Measurements from ENCODE around the gene JUND. TPM values are rescaled to one million over a fixed set of nuclear protein-coding genes. Genes with fewer than 3 reads are reported as not detected.

Gene JUND
- total RNA-seq, 2 experiments from 2014 or later: 366 to 394 TPM

DNA sequence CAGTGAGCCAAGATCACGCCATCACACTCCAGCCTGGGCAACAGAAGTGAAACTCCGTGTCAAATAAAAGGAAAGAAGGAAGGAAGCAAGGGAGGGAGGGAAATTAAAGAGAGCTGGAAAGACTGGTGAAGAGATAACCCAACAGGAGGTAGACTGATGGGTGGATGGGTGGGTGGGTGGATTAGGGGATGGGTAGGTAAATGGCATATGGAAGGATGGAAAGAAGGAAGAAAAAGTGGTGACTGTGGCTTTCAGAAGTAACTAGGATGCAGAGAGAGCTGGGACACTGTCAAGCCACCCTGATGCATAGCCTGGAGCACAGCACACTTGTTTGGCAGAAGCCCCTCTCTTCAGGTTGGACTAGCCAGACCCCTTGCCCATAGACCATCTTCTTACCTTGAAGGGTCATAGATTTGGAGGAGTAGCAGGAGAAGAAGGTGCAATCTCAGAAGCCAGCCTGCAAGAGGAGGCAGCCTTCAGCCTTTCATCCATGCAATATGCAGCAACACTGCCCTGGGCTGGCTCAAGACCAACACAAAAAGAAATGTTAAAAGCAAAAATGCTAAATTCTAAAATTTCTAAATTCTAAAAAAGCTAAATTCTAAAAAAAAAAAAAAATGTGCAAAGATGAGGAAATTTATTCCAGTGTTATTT, 12.2 kb downstream of the JUND start:
- Mint-ChIP-seq H3K4me1 (peaks cover 11% of the 10 kb centered on the region), H3K27me3 (no peaks in the 10 kb centered on the region), H3K9me3 (no peaks in the 10 kb centered on the region), H3K27ac (no peak overlapping the region), H3K4me3 (no peak overlapping the region), H3K36me3 (peaks cover 7% of the 10 kb centered on the region)
- ATAC-seq (ENCODE audit: low read depth) (no peak), DNase-seq (no peak)
- POLR2A ChIA-PET: interaction anchor here (0.7 to 1.8 kb wide), 3 partner anchors 13 to 76 kb away, joined by 3 to 6 read pairs (median 4); partner anchors contain the start of gene JUND

DNA sequence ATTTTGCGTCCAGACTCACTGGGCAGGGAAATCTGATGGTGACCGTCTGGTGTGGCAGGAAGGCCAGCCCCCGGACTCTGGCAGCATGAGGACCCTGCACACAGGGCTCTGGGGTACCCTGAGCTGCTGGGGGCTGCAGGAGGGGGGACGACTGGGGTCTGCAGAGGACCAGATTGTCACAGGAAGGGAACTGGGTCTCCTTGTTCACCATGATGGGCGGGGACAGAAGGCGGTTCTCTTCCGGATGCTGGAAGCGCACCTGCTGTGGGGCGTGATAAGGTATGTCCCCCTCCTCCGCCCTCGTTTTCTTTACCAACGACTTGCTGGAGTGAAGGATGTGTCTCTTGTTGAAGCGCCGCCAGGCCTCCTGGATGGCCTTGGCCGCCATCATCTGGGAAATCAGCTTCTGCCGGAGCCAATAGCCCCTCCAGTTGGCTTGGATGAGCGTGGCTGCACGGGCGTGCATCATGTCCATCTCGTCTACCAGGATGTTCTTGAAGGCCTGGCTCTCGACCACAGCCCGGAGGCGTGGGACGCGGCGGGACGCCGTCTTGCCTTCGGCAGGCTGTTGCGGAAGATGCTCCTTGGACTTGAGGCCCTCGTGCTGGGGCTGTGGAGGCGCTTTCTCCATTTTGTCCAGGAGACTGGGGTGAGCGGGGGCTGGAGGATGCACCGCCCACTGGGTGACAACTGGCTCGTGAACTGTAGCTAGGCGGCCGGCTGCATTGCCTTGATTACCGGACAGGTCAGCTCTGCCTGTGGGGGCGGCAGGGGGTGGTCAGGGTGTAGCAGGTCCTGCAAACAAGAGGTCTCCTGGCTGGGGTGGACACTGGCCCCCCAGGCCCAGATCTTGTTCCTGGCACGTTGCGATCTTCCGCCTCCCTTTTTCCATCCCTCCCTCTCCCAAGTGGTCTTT, 14.4 kb downstream of the JUND start:
- Mint-ChIP-seq H3K27me3 (no peaks in the 10 kb centered on the region), H3K4me1 (peaks cover 9% of the 10 kb centered on the region), H3K4me3 (no peak overlapping the region), H3K27ac (no peak overlapping the region), H3K9me3 (no peaks in the 10 kb centered on the region), H3K36me3 (peaks cover 5% of the 10 kb centered on the region)
- ATAC-seq (ENCODE audit: low read depth) (no peak), DNase-seq (no peak)
- POLR2A ChIA-PET: no interaction called here

DNA sequence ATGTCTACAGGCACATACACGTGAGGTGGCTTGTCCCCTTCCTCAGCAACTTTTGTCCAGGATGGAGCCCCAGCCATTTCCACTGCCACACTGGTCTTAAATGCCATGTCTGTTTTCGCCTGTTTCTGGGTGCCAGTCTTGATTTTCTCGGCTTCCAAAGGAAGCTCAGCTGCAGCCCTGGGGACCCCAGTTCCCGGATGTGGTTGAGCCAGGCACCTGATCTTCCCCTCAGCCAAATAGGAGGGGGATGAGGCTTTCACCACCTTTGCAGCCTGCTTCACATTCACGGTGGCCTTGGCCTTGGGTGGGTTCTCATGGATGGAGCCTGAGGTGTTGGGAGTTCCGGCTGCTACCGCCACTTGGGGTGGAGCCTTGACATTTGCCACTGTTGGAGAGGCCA, 15.8 kb downstream of the JUND start:
- ATAC-seq (ENCODE audit: low read depth) (no peak), DNase-seq (no peak)
- Mint-ChIP-seq H3K9me3 (no peaks in the 10 kb centered on the region), H3K27ac (no peak overlapping the region), H3K27me3 (no peaks in the 10 kb centered on the region), H3K36me3 (peaks cover 5% of the 10 kb centered on the region), H3K4me1 (peaks cover 7% of the 10 kb centered on the region), H3K4me3 (no peak overlapping the region)
- POLR2A ChIA-PET: no interaction called here

DNA sequence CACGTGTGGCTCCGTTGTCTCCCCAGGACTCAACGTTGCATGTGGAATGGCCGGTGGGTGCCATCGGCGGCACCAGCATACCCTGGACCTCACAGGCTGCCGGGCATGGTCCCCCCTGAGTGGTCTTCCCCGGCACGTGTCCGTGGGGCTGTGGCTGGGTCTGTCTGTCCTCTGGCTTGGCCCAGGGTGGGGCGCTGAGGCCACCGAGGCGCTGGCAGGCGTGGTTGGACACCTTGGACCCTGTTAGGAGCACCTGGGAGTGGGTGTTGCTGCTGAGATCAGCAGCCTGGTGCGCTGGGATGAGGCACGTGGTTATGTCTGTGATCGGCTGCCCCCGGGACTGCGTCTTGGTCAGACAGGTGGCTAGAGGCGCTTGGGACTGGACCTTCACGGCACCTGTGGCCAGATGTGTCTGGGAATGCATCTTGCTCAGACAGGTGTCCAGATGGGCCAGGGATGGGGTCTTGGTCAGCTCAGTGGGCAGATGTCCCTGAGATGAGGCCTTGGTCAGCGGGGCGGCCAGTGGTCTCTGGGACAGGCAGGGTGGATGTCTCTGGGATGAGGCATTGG, 16.4 kb downstream of the JUND start:
- Mint-ChIP-seq H3K4me3 (no peak overlapping the region), H3K36me3 (peaks cover 5% of the 10 kb centered on the region), H3K27me3 (no peaks in the 10 kb centered on the region), H3K4me1 (peaks cover 7% of the 10 kb centered on the region), H3K27ac (no peak overlapping the region), H3K9me3 (no peaks in the 10 kb centered on the region)
- POLR2A ChIA-PET: no interaction called here
- no peak for ATAC-seq (ENCODE audit: low read depth)
- DNase-seq: no peak

DNA sequence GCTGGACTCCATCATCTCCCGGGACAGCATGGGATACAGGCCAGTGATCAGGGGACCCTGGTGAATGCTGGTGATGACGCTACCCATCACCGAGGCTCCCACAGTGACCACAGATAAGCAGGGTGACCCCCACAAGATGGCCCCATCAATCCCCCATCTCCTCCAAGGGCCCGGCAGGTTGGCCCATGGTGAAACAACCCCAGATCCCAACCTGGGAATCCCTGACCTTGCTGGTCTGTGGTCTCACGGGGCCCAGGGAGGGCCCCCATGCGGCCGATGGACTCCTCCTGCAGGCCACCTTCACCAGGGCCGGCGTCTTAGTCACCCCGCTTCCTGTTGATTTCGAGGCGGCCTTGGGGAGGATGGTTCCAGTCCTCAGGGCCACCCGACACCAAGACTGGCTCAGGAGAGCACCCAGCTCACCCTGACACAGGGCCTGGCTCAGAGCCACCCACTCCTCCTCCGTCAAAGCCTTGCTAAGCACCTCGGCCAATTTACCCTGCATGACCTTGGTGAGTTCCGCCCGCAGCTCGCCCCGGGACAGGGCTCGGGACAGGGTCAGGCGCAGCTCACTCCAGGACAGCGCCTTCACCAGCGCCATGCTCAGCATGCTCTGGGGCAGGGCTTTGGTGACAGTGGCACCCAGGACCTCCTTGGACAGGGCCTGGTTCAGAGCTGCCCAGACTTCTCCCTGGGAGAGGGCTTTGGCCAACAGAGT, 17.1 kb downstream of the JUND start:
- H3K4me1 Mint-ChIP-seq: peaks cover 7% of the 10 kb centered on the region
- DNase-seq (peak; percentile 28), ATAC-seq (ENCODE audit: low read depth) (no peak)
- no peak overlapping the region for H3K27ac Mint-ChIP-seq
- no peaks in the 10 kb centered on the region for H3K9me3 Mint-ChIP-seq
- no peak overlapping the region for H3K4me3 Mint-ChIP-seq
- H3K36me3 Mint-ChIP-seq: peaks cover 5% of the 10 kb centered on the region
- POLR2A ChIA-PET: no interaction called here
- no peaks in the 10 kb centered on the region for H3K27me3 Mint-ChIP-seq

- Mint-ChIP-seq H3K27me3 (no peaks in the 10 kb centered on the region), H3K36me3 (peaks cover 5% of the 10 kb centered on the region), H3K9me3 (no peaks in the 10 kb centered on the region), H3K4me3 (no peak overlapping the region), H3K4me1 (peaks cover 7% of the 10 kb centered on the region), H3K27ac (no peak overlapping the region)
- ATAC-seq (ENCODE audit: low read depth) (no peak), DNase-seq (peak; percentile 23)
- POLR2A ChIA-PET: no interaction called here
Observed at GRCh38 chr19:18263324-18264136, 17.9 kb downstream of the JUND start.

DNA sequence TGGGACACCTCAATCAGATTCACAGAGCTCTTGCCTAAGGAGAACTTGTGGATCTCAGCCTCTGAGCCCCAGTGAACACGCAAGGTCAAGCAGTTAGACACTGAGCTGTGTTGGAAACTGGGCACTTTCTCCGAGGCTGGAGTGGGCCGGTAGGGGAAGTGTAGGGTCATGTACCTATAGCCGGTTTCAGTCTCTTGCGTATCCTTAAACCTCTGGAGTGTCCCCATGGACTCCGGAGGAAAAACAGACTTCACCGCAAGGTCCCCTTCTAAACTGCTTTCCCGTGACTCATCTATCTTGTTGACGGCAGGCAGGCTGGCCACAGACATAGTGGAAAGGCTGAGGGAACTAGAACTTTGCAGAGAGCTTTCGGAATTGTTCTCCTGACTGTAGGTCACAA, 18.5 kb downstream of the JUND start:
- H3K4me3 Mint-ChIP-seq: no peak overlapping the region
- no peak overlapping the region for H3K27ac Mint-ChIP-seq
- no peaks in the 10 kb centered on the region for H3K27me3 Mint-ChIP-seq
- H3K4me1 Mint-ChIP-seq: peaks cover 4% of the 10 kb centered on the region
- POLR2A ChIA-PET: no interaction called here
- ATAC-seq (ENCODE audit: low read depth) (no peak), DNase-seq (no peak)
- no peaks in the 10 kb centered on the region for H3K9me3 Mint-ChIP-seq
- peaks cover under 1% of the 10 kb centered on the region for H3K36me3 Mint-ChIP-seq

- POLR2A ChIA-PET: no interaction called here
- Mint-ChIP-seq H3K9me3 (no peaks in the 10 kb centered on the region), H3K27ac (no peak overlapping the region)
Observed at GRCh38 chr19:18262144-18262543, 19.3 kb downstream of the JUND start.

DNA sequence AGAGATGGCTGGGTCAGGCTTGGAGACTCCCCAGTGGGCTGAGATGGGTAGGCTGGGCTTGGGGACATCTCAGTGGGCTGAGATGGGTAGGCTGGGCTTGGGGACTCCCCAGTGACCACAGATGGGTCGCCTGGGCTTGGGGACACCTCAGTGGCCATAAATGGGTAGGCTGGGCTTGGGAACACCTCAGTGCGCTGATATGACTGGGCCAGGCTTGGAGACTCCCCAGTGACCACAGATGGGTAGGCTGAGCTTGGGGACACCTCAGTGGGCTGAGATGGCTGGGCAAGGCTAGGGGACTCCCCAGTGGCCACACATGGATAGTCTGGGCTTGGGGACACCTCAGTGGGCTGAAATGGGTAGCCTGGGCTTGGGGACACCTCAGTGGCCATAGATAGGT, 19.9 kb downstream of the JUND start:
- Mint-ChIP-seq H3K27me3 (no peaks in the 10 kb centered on the region), H3K27ac (no peak overlapping the region), H3K9me3 (no peaks in the 10 kb centered on the region), H3K36me3 (no peaks in the 10 kb centered on the region), H3K4me3 (no peak overlapping the region), H3K4me1 (peaks cover 4% of the 10 kb centered on the region)
- ATAC-seq (ENCODE audit: low read depth): no peak
- POLR2A ChIA-PET: no interaction called here
- DNase-seq: no peak

More at GRCh38 chr19:18262144-18262543, 19.3 kb downstream of the JUND start:
- peaks cover 4% of the 10 kb centered on the region for H3K4me1 Mint-ChIP-seq
- no peak overlapping the region for H3K4me3 Mint-ChIP-seq
- DNase-seq: no peak
- no peaks in the 10 kb centered on the region for H3K27me3 Mint-ChIP-seq
- no peak for ATAC-seq (ENCODE audit: low read depth)
- no peaks in the 10 kb centered on the region for H3K36me3 Mint-ChIP-seq

DNA sequence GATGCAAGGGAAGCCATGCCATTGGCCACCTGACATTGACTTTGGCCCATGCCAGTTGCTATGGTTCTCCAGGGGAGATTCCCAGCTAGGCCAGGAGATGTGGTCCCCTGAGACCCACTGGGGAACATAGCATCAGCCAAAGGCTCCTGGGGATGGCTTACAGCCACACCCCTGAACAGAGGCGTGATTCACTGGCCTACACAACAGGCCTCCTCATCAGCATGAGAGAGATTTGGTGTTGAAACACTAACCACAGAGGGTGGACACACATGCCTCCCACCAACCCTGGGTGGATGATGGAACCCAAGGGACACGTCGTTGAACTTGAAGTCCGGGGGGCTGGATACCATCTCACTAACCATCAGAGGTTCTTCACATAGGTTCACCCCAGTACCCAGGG, 21.5 kb downstream of the JUND start:
- H3K27ac Mint-ChIP-seq: no peak overlapping the region
- no peak overlapping the region for H3K4me3 Mint-ChIP-seq

DNA sequence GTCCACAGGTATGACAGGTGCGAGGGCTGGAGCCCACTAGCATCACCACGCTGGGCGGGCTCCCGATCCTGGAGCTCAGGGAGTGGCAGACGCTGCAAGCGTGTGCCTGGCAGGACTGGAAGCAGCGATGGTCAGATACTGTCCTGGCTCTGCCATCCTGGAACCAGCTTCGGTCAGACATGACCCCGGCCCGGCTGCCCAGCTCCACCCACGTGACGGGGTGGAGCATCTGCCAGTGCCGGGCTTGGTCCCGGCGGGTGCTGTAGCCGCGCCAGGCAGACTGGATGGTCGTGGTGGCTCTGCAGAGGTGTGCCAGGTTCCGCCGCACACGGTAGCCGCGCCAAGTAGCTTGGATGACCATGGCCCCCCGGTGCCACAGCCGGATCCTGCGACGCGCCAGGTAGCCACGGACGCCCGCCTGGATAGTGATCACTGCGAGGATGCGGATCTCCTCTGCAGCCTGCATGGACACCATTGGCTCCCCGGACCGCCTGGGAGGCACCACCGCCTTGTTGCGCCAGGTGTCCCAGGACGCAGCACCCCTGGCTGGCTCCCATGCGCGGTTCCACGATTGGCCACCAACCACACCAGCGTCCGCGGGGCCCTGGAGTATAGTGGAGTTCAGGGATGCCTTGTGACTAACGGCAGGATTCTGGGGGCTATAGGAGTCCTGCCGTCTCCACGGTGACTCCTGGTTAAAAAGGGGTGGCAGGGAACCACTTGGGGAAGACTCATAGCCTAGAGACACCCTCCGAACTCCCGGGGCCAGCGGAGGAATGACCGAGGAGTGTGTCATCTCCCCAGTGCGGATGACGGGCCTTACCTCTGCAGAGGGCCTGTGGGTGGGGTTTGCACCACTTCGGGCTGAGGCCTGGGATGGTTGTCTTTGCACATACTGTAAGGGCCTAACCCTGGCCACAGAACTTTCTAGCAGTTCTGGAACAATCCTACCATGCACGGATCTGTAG, 23.6 kb downstream of the JUND start:
- POLR2A ChIA-PET: interaction anchor here (0.5 kb wide), 1 partner anchor 72 kb away, joined by 7 read pairs; no protein-coding TSS in a partner anchor
- peaks cover 2% of the 10 kb centered on the region for H3K4me1 Mint-ChIP-seq
- H3K27me3 Mint-ChIP-seq: peaks cover 20% of the 10 kb centered on the region
- ATAC-seq (ENCODE audit: low read depth) (no peak), DNase-seq (no peak)
- no peak overlapping the region for H3K27ac Mint-ChIP-seq
- no peaks in the 10 kb centered on the region for H3K9me3 Mint-ChIP-seq
- H3K36me3 Mint-ChIP-seq: no peaks in the 10 kb centered on the region
- no peak overlapping the region for H3K4me3 Mint-ChIP-seq

More for the DNA sequence above, 21.5 kb downstream of the JUND start:
- no peaks in the 10 kb centered on the region for H3K9me3 Mint-ChIP-seq
- no peaks in the 10 kb centered on the region for H3K36me3 Mint-ChIP-seq
- DNase-seq (no peak), ATAC-seq (ENCODE audit: low read depth) (no peak)
- POLR2A ChIA-PET: interaction anchor here (0.8 kb wide), 1 partner anchor 20 kb away, joined by 3 read pairs; no protein-coding TSS in a partner anchor
- peaks cover 3% of the 10 kb centered on the region for H3K27me3 Mint-ChIP-seq
- peaks cover 2% of the 10 kb centered on the region for H3K4me1 Mint-ChIP-seq

All from activated naive CD8-positive, alpha-beta T cell treated with anti-CD3 and anti-CD28 coated beads, Interleukin-2, amount 10 ng/mL, durations not matched to agents 7 days and 5 days (primary cell).